Fibroblast of the aortic adventitia (primary cell): Measurements from ENCODE around the gene BTBD18. TPM values are rescaled to one million over a fixed set of nuclear protein-coding genes. Genes with fewer than 3 reads are reported as not detected.
A peak's percentile ranks its signal among the peaks of the same experiment; 100 is the strongest.

ENCODE experiments used
- DNase-seq: peaks from one replicate; pipeline ENCODE4 v3.0.0-alpha.2; 2010; ENCODE audit warnings: low read depth
- H3K4me3 ChIP-seq: 2 replicates; pipeline ENCODE4 v1.5.1; 2011; ENCODE audit warnings: low read depth, mild to moderate bottlenecking, control low read depth, low read length, moderate library complexity
- CTCF ChIP-seq: IDR thresholded peaks from 2 replicates; pipeline ENCODE4 v1.5.1; 2011; ENCODE audit warnings: mild to moderate bottlenecking, low read length, control low read depth, inconsistent platforms; ENCODE audit not compliant: insufficient read depth
- total RNA-seq: library from RNA; depleted of rRNA; stranded (reverse); fragments of >200 nt; gene quantifications from 2 replicates; pipeline ENCODE4 v1.2.3, GENCODE V29; 2012; ENCODE audit warnings: low replicate concordance

The BTBD18 gene
- total RNA-seq, 1 donor: 0.09 TPM

GRCh38 chr11:57776577-57777210 lies 25.1 kb upstream of the BTBD18 start:
- DNase-seq: peak; percentile 38
- no peak overlapping the region for H3K4me3 ChIP-seq
- TF ChIP-seq CTCF: no peak

- TF ChIP-seq CTCF: no peak
- DNase-seq: peak; percentile 70
- H3K4me3 ChIP-seq: peak overlapping the region; percentile 31
These were observed 24.5 kb upstream of the BTBD18 start for GRCh38 chr11:57776031-57776521.

- H3K4me3 ChIP-seq: peak overlapping the region; percentile 4
- TF ChIP-seq CTCF: no peak
- DNase-seq: peak; percentile 23
These were observed 23.9 kb upstream of the BTBD18 start for GRCh38 chr11:57775491-57775890.

GRCh38 chr11:57773026-57773598 lies 21.5 kb upstream of the BTBD18 start:
- no peak for TF ChIP-seq CTCF
- DNase-seq: no peak
- H3K4me3 ChIP-seq: no peak overlapping the region

- TF ChIP-seq CTCF: no peak
- H3K4me3 ChIP-seq: no peak overlapping the region
- no peak for DNase-seq
These were observed 20.9 kb upstream of the BTBD18 start for GRCh38 chr11:57772562-57772961.

- TF ChIP-seq CTCF: no peak
- no peak overlapping the region for H3K4me3 ChIP-seq
- no peak for DNase-seq
These were observed 19.7 kb upstream of the BTBD18 start for GRCh38 chr11:57771365-57771764.
